HUES48 (cell line): ENCODE measurements around the gene LYZL2.
"Not testable (repeated sequence)": the region's sequence is repeated elsewhere in the genome, so short reads cannot be mapped to it uniquely, and the experiment has no call there.

Source experiments
- H3K27ac ChIP-seq: one replicate; pipeline ENCODE4 v1.7.0; 2013; ENCODE audit warnings: low read depth, low read length, inconsistent platforms
- H3K27me3 ChIP-seq: 2 replicates; pipeline ENCODE4 v1.6.1; 2013; ENCODE audit warnings: mild to moderate bottlenecking, low read length; ENCODE audit not compliant: control insufficient read depth, insufficient read depth
- H3K36me3 ChIP-seq: 2 replicates; pipeline ENCODE4 v1.6.1; 2013; ENCODE audit warnings: low read length; ENCODE audit not compliant: control insufficient read depth, insufficient read depth
- H3K4me1 ChIP-seq: 2 replicates; pipeline ENCODE4 v1.6.1; 2013; ENCODE audit warnings: mild to moderate bottlenecking, low read length; ENCODE audit not compliant: control insufficient read depth, insufficient read depth
- H3K4me3 ChIP-seq: 2 replicates; pipeline ENCODE4 v1.5.1; 2013; ENCODE audit warnings: mild to moderate bottlenecking, low read depth, low read length
- H3K9ac ChIP-seq: 2 replicates; pipeline ENCODE4 v1.6.1; 2013; ENCODE audit warnings: mild to moderate bottlenecking, low read depth, low read length, moderate library complexity
- H3K9me3 ChIP-seq: 2 replicates; pipeline ENCODE4 v1.6.1; 2013; ENCODE audit warnings: low read length; ENCODE audit not compliant: control insufficient read depth, insufficient read depth

Gene LYZL2

DNA sequence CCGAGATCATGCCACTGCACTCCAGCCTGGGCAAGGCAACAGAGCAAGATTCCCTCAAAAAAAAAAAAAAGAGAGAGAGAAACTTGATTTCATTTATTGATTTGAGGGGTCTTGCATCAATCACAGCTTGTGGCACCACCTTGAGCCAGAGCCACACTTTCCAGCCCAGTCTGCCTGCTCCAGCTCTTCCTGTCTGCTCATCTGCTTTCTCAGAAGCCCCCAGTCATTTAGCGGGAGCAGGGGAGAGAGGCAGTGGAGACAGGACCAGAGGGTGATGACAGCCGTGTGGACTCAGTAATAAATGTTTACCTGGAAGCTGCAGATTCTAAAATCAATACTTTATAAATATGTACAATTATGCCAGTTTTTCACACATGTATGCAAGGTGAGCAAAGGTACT is 30.8 kb upstream of the LYZL2 start:
- H3K9me3 ChIP-seq, H3K27me3 ChIP-seq, H3K9ac ChIP-seq, H3K4me1 ChIP-seq, H3K27ac ChIP-seq, H3K36me3 ChIP-seq, H3K4me3 ChIP-seq: not testable (repeated sequence)

DNA sequence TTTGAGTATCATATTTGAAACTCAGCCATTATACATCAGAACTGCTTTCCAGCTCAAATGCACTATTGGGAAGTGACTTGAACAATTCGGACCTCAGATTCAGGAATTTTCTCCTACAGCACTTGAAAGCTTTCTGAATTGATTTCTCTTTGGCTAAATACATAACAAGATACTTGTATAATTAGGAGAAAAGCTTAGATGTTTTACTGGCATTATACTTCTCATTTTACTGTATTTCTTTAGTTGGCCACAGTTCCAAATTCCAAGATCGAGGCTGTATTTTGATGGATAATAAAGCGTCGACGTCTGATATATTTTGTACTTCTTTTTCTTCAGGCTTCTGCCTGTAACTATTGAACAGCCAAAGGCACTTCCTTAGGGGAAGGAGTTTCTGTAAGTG is 26.7 kb upstream of the LYZL2 start:
- Histone ChIP-seq H3K36me3 (no peaks in the 10 kb centered on the region), H3K27me3 (no peaks in the 10 kb centered on the region), H3K27ac (no peak overlapping the region), H3K4me3 (no peak overlapping the region), H3K9ac (no peak overlapping the region), H3K9me3 (no peaks in the 10 kb centered on the region), H3K4me1 (0 out of 2 replicates have a peak, but pooled peaks cover 4% of the 10 kb centered on the region)

DNA sequence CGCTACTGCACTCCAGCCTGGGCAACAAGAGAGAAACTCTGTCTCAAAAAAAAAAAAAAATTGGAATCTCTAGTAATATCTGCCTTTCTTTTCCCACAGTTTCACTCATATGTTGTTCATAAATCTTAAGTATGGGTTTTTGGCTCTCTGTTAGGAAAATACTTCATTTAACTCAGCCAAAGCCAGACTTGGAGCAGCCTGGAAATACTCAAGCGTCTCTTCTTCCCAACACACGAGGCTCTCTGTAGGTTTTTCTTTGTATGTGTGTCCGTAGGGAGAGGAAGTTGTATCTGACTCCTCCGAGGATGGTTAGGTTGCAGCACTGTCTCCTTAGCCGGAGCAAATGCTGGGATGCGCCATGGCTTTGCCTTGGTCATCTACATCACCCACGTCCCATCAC is 25.4 kb upstream of the LYZL2 start:
- not testable (repeated sequence) for H3K9ac ChIP-seq, H3K4me3 ChIP-seq, H3K27me3 ChIP-seq, H3K4me1 ChIP-seq, H3K9me3 ChIP-seq, H3K27ac ChIP-seq, H3K36me3 ChIP-seq

GRCh38 chr10:30651470-30652397 is 22.2 kb upstream of the LYZL2 start:
- H3K27me3 ChIP-seq, H3K9ac ChIP-seq, H3K27ac ChIP-seq, H3K9me3 ChIP-seq, H3K4me1 ChIP-seq, H3K36me3 ChIP-seq, H3K4me3 ChIP-seq: not testable (repeated sequence)

DNA sequence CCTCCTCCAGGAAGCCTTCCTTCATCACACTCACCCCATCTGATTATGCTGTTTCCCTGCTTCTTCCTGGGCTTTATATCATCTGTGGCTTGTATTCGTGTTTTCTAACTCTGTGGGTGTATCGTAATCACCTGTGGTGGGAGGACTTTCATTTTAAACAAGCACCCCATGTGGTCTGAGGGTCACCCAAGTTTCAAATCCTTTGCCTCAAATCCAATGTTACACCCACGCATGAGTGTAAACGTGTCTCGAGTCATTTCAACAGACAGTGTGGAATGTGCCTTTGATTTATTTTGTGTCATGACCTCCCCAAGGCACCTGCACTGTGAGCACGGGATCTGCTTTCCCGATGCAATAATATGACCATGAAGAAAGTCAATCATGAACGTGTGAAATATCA is 17.5 kb upstream of the LYZL2 start:
- H3K4me1 ChIP-seq, result peaks cover 17% of the 10 kb centered on the region
- H3K27ac ChIP-seq, result no peak overlapping the region
- no peaks in the 10 kb centered on the region for H3K9me3 ChIP-seq

DNA sequence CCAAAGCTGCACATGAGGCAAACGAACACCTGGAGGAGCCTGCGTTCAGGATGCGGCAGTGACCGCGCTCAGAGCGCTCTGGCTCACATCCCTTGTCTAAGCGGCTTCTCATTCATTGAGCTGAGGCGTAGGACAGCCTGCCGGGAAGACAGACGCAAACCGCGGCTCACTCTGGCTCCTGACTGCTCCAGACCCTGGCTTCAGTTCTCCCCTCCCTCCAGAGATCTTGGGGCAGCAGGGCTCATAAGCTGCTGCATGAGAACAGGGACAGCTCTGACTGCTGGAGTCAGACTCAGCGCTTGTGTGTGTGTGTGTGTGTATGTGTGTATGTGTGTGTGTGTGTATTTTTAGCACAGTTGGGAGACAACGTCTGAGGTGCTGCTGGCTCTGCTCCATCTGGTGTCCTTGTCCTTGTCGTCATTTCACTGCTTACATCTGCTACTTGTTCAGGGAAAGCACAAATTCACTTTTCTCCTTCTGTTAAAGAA is 15.8 kb upstream of the LYZL2 start:
- H3K36me3 ChIP-seq, result no peaks in the 10 kb centered on the region
- no peak overlapping the region for H3K9ac ChIP-seq
- H3K27ac ChIP-seq, result no peak overlapping the region
- no peaks in the 10 kb centered on the region for H3K9me3 ChIP-seq
- H3K4me1 ChIP-seq, result peaks cover 17% of the 10 kb centered on the region
- no peaks in the 10 kb centered on the region for H3K27me3 ChIP-seq
- no peak overlapping the region for H3K4me3 ChIP-seq

More for the DNA sequence above, 17.5 kb upstream of the LYZL2 start:
- no peaks in the 10 kb centered on the region for H3K36me3 ChIP-seq
- H3K9ac ChIP-seq, result no peak overlapping the region
- no peak overlapping the region for H3K4me3 ChIP-seq
- H3K27me3 ChIP-seq, result no peaks in the 10 kb centered on the region

- not testable (repeated sequence) for H3K4me3 ChIP-seq, H3K9me3 ChIP-seq, H3K9ac ChIP-seq, H3K36me3 ChIP-seq, H3K27me3 ChIP-seq, H3K27ac ChIP-seq
- H3K4me1 ChIP-seq, result peaks cover 17% of the 10 kb centered on the region
These were observed 14.9 kb upstream of the LYZL2 start for GRCh38 chr10:30644408-30644861.

- not testable (repeated sequence) for H3K9ac ChIP-seq, H3K9me3 ChIP-seq, H3K27ac ChIP-seq, H3K36me3 ChIP-seq, H3K27me3 ChIP-seq
- Histone ChIP-seq H3K4me1 (peaks cover 17% of the 10 kb centered on the region), H3K4me3 (peak overlapping the region; percentile 14; the same call in 1 of the 2 replicates)
These were observed 14.1 kb upstream of the LYZL2 start for GRCh38 chr10:30643557-30644199.

DNA sequence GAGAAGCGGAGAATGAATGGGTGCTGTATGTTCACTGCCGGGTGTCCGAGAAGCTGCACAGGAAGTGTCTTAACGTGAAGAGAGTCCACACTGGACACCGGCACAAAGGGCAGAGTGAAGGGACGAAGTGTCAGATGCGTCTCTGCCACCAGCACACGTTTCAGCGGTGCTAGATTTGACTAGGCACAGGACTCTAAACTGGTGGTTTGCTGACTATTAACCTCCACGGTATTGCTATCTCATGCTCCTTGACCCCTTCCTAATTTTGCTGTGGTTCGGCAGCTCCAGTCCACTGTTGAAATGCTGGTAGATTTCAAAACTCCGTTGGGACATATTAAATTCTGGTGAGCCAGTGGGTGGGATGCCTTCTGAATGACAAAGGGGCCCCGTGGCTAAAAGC is 13.3 kb upstream of the LYZL2 start:
- H3K4me1 ChIP-seq, result peaks cover 17% of the 10 kb centered on the region
- H3K9me3 ChIP-seq, H3K4me3 ChIP-seq, H3K27me3 ChIP-seq, H3K9ac ChIP-seq, H3K36me3 ChIP-seq, H3K27ac ChIP-seq: not testable (repeated sequence)

DNA sequence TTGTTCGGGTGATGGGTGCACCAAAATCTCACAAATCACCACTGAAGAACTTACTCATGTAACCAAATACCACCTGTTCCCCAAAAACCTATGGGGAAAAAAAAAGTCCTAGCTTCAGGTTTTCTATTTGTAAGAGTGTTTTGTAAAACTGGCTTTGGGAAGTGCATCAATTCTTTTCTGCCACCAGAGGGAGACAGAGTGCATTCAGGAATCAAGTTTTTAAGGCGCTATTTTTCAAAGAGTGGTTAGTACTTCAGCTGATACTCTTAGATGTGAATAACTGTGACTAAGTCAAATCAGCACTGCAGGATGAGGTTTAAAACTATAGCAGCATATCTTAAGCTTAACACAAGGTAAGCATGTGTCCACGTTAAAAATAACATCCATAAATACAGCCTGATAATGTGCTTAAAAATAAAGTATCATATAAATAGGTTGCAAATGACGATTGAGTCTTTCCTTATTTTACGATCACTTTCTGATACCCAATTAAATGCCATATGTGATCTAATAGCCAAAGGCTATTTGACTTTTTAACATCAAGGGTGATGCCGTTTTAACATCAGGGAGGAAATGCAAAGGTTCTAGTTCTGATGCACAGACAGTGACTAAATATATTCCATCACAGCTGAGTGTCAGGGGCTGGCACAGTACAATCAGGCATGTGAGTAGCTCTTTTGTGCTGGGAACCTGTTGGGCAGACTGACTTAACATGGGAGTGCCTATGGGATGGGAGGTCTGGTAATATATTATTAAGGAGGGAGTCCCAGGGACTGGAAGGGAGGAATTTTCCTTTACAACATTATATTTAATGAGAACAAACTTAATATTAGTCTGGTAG is 10.6 kb upstream of the LYZL2 start:
- no peak overlapping the region for H3K27ac ChIP-seq
- H3K4me3 ChIP-seq, result no peak overlapping the region
- no peaks in the 10 kb centered on the region for H3K27me3 ChIP-seq
- peaks cover 12% of the 10 kb centered on the region for H3K4me1 ChIP-seq
- no peaks in the 10 kb centered on the region for H3K36me3 ChIP-seq
- no peaks in the 10 kb centered on the region for H3K9me3 ChIP-seq
- H3K9ac ChIP-seq, result no peak overlapping the region
